Measurements from ENCODE around the gene OPN1SW.

The OPN1SW gene, protein sequence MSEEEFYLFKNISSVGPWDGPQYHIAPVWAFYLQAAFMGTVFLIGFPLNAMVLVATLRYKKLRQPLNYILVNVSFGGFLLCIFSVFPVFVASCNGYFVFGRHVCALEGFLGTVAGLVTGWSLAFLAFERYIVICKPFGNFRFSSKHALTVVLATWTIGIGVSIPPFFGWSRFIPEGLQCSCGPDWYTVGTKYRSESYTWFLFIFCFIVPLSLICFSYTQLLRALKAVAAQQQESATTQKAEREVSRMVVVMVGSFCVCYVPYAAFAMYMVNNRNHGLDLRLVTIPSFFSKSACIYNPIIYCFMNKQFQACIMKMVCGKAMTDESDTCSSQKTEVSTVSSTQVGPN

DNA sequence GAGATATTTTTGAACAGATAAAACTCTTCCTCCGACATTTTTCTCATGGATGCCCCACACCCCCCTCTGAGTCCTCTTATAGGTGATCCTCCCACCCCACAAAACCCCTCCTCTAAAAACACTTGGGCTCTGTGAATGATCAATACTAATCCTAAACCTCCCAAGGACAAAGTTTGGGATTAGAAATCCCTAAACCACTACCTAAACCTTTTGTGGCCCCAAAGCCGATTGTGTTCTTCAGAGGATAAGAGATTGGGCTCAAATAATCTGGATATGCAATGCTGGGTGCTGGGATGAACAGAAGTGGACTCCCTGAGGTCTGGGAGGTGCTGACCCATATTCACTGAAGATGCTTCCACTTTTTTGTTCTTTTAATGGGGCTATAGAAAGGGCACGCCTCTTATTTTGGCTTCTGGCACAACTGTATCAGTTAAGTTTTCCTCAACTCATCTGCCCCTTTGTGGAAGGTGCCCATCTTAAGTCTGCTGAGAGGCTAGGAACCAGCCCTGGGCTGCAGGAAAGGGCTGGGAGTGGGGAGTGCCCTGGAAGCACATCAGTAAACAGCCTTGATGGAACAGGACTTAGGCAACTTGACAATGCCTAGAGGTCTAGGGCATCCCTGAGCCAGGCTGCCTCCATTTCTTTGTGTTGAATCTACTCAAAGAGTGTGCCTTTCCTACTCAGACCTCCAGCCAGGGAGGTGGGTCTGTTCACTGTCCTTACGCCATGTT, at the start of gene OPN1SW:
Gene OPN1SW, minus strand, starts transcription at position 51 of the 731 bp plus-strand sequence. Its CDS starts 13 bp downstream, at position 38.
- DNase-seq (ENCODE audit: low read depth in 2 of 2) = no peak

- DNase-seq (ENCODE audit: low read depth in 2 of 2) = no peak
These were observed 46.1 kb upstream of the OPN1SW start for GRCh38 chr7:128821724-128822123.

GRCh38 chr7:128818694-128819093, 43.1 kb upstream of the OPN1SW start:
- DNase-seq (ENCODE audit: low read depth in 2 of 2) = no peak

- DNase-seq (ENCODE audit: low read depth in 2 of 2) = no peak
These were observed 39.8 kb upstream of the OPN1SW start for GRCh38 chr7:128815289-128815942.

DNA sequence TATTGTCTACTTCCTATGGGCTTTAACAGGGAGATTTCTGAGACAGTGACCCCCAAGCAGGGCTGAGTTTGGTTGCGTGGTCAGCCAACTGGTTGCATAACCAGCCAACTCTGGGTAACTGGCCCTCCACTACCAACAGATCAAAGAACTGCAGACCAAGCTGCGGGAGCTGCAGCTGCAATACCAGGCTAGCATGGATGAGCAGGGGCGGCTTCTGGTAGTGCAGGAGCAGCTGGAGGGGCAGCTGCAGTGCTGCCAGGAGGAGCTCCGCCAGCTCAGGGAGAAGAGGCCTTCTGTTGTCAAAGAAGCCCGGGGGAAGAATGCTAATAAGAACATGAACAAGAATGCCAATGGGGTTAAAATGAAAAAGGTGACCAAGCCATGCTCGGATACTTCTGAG, 38.9 kb upstream of the OPN1SW start:
- no peak for DNase-seq (ENCODE audit: low read depth in 2 of 2)

DNA sequence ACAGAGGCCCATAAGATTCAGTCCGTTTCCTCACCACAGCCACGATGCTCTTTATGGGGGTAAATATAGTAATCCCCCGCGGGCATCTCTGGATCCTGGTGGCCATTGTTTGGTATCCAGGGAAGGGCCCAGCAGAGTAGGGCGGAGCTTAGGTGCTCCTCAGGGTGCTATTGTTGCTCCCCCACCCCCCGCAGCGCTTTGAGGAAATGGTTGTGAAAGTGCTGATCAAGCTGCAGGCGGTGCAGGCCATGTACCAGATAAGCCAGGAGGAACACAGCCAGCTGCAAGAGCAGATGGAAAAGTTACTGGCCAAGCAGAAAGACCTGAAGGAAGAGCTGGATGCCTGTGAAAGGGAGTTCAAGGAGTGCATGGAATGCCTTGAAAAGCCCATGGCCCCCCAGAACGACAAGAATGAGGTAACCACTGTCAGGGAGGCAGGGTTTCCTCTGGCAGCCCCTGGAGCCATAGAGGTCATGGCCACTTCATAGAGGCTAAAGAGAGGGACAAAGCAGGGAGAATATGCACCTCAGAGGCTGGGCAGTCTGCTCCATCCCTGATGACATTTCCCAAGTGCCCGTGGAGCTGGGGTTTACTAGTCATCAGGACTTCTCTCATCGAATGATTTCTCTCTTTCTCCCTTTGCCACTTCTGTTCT, 37.0 kb upstream of the OPN1SW start:
- no peak for DNase-seq (ENCODE audit: low read depth in 2 of 2)

DNA sequence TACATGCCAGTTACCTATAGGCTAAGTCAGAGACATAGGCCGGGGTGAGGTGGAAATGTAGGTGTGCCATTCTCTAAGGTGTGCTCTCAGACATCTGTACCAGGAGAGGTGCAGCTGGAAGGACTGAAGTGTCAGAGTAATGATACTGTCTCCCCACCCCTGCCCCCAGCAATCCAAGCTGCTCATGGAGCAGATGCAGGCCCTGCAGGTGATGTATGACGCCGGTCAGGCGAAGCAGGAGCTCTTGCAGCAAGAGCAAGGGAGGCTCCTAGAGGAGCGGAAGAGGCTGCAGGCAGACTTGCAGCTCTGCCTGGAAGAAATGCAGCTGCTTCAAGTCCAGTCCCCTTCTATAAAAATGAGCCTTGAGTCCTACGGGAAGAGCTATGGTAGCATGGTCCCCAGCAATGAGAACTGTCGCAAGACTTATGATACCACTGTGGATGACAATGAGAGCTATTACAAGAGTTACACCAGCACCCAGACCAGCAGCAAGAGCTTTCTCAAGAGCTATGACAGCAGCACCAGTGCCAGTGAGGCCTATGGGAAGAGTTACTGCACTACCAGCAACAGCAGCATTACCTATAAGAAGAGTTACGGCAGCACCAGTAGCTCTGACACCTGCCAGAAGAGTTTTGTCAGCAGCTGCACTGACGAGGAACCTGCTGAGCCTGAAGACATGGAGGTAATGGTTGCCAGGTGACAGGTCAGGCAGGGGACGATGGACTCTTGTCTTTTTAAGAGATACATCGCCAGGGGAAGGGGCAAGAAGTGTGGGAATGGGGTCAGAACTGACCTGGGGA, 36.2 kb upstream of the OPN1SW start:
- no peak for DNase-seq (ENCODE audit: low read depth in 2 of 2)

- DNase-seq (ENCODE audit: low read depth in 2 of 2) = no peak
These were observed 35.4 kb upstream of the OPN1SW start for GRCh38 chr7:128810997-128811396.

DNA sequence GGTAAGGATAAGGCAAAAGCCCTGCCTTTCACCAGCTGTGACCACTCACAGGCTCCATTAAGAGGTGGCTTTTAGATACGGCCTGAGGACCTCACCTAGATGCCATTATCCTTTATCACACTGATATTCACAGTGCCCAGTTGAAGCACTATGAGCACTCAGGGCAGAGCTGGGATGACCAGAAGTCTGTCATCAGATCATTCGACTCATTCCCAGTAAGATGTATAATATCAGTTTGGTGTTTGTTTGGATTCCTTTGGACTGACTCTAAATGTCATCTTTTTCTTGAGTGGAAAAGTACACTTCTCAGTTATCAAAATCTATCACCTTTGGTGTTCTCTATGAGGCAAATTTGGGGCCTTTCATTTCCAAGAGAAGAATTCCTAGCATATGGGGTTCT, 34.9 kb upstream of the OPN1SW start:
- DNase-seq (ENCODE audit: low read depth in 2 of 2) = no peak

- no peak for DNase-seq (ENCODE audit: low read depth in 2 of 2)
These were observed 33.8 kb upstream of the OPN1SW start for GRCh38 chr7:128809363-128809762.

DNA sequence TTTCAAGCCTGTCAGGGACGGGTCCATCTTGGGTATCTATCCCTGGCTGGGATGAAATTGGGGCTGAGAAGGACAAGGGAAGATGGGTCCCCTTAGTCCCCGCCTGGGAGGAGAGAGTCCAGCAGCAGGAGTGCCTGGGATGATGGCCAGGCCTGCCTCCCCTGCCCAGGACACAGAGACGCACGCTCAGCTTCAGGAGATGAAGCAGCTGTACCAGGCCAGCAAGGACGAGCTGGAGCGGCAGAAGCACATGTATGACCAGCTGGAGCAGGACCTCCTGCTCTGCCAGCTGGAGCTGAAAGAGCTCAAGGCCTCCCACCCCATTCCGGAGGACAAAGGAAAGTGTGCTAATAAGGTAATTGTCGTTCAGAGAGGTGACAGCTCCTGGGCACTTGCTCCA, 31.6 kb upstream of the OPN1SW start:
- DNase-seq (ENCODE audit: low read depth in 2 of 2) = no peak

- DNase-seq (ENCODE audit: low read depth in 2 of 2) = no peak
These were observed 29.6 kb upstream of the OPN1SW start for GRCh38 chr7:128805225-128805624.

DNA sequence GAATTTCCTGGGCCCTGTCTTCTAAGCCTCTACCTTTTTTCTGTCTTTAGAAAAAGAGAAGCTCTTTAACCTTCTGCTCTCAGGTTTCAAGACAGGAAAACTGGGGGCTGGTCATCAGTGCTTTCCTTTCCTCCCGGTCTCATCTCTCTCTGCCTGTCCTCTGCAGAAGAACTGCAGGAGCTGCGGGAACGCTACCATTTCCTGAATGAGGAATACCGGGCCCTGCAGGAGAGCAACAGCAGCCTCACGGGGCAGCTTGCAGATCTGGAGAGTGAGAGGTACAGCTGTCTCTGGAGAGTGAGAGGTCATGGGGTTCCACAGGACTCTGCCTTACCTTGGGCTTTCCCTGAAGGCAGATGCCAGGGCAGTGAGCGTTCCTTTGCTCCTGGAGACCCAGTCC, 28.9 kb upstream of the OPN1SW start:
- no peak for DNase-seq (ENCODE audit: low read depth in 2 of 2)

- DNase-seq (ENCODE audit: low read depth in 2 of 2) = no peak
These were observed 26.2 kb upstream of the OPN1SW start for GRCh38 chr7:128801667-128802418.

DNA sequence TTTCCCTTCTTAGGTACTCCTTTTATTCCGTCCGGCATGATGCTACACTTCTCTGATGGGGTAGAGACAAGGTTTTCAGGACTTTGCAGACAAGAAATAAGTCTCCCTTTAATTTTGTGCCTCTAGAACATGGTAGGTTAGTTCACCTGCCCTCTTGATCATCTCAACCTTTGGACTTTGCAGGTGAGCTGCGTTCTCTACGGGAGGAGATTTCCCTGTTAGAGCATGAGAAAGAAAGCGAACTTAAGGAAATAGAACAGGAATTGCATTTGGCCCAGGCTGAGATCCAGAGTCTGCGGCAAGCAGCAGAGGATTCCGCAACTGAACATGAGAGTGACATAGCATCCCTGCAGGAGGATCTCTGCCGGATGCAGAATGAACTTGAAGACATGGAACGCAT, 25.4 kb upstream of the OPN1SW start:
- DNase-seq (ENCODE audit: low read depth in 2 of 2) = no peak

DNA sequence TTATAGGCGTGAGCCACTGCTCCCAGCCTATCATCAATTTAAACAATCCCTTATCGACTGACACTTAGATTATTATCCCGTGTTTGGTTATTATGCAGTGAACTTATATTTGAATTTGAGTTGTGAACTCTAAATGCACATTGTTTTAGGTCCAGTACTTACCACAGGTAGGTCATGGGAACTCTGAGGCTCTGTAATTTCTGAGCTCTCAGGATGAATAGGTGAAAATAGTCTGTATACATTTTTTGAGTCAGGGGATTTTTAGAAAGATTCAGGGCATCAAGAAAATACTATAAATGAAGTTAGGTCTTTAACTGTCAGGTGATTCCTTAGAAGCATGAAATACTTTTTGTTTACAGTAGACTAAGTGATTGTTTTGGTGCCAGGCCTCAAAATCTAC, 25.0 kb upstream of the OPN1SW start:
- DNase-seq (ENCODE audit: low read depth in 2 of 2) = no peak

DNA sequence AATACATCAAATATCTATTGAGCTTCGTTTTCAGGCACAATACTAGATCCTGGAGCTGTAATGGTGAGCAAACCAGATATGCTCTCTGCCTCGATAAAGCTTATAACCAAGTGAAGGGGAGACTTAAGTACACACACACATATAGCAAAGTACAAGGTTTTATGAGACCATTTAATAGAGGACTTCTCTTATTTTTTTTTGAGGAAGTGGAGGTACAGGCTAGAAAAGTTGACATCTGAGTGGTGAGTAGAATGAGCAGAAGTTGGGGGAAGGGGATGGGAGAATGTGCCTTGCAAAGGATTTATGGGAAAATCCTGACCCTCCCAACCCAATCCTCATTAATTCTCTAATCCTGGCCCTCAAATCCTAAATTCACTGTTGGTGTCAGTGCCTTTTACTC, 23.9 kb upstream of the OPN1SW start:
- no peak for DNase-seq (ENCODE audit: low read depth in 2 of 2)

DNA sequence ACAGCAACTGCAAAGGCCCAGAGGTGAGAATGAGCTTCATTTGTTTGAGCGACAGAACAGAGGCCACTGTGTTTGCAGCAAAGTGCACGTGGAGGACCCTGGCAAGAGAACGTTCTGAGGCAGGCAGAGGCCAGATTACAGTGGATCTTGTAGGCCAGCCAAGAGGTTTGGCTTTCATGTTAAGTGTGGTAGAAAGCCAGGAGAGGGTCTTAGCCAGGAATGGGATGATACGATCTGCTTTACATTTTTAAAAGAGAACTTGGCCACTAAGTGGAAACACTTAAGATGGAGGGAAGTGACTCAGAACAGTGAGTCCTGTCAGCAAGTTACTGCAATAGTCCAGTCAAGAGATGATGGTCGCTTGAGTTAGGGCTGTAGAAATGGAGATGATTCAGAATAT, 20.7 kb upstream of the OPN1SW start:
- DNase-seq (ENCODE audit: low read depth in 2 of 2) = no peak

DNA sequence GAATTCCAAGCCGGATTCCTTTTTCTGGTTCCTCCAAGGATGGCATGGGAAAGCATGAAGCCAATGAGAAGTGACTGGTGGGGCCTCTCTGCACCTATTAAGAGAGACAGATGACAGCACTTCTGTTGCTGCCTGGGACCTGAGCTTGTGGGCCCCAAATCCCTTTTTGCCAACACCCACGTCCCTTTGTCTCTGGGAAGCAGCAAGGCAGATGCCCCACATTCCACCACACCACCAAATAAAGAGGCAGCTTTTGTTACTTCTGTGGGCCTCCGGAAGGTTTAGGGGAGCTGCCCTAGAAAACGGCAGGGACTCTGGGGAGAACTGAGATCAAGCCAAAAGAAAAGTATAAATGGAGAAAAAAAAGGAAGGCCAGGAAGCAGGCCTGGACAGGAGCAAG, 19.5 kb upstream of the OPN1SW start:
- no peak for DNase-seq (ENCODE audit: low read depth in 2 of 2)

DNA sequence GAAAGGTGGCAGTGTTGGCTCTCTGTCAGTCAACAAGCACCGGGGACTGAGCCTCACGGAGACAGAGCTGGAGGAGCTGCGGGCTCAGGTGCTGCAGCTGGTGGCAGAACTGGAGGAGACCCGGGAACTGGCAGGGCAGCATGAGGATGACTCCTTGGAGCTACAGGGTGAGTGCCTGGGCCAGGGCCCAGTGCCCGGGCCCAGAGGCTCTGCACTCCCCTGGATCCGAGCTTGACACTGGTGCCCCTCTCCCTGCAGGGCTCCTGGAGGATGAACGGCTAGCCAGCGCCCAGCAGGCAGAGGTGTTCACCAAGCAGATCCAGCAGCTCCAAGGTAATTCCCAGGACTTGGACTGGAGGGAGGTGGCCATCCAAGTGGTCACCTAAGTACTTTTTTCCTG, 18.8 kb upstream of the OPN1SW start:
- DNase-seq (ENCODE audit: low read depth in 2 of 2) = no peak

DNA sequence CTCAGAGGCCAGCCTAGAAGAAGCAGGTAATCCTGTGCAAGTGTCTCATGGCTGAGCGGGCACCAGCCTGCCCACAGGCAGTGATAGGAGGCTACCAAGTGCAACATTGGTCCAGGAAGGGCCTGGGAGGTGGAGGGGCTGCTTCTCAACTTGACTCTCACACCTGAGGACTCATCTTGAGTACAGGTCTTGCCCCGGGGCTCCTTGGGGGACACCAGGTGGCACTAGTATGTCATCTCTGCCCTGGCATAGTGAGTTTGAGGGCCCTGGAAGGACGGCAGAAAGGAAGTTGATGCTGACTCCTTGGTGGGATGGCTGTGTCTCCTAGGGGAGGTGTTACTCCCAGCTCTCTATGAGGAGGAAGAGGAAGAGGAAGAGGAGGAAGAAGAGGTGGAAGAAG, 18.4 kb upstream of the OPN1SW start:
- no peak for DNase-seq (ENCODE audit: low read depth in 2 of 2)

Measured in stimulated activated CD4-positive, alpha-beta T cell treated with anti-CD3 and anti-CD28 coated beads, Interleukin-1b, Interleukin-23, amount 100 ng/mL, for 1 hour (primary cell).